ENCODE measurements around the gene B3GNT9. TPM values are rescaled to one million over a fixed set of nuclear protein-coding genes. Genes with fewer than 3 reads are reported as not detected.
"Not testable (repeated sequence)": the region's sequence is repeated elsewhere in the genome, so short reads cannot be mapped to it uniquely, and the experiment has no call there.

B3GNT9 gene
- total and polyA plus RNA-seq, 12 donors, result 2.9 to 52.1 (median 19.6) TPM

- WGBS, 4 donors, result 51 to 64% (median 54%) methylated on average over 2 to 3 of the region's 3 CpGs
- intact Hi-C loops (cut with DNase I), result no loop called here
- Histone ChIP-seq H3K27me3 (no peaks in the 10 kb centered on the region), H3K27ac (no peak overlapping the region), H3K9me3 (replicated peaks in 1 of 3) (no peaks in the 10 kb centered on the region), H3K4me3 (no peak overlapping the region), H3K36me3 (replicated peaks in 1 of 2) (peaks cover 0 to 90% of the 10 kb centered on the region in 2 donors), H3K4me1 (replicated peaks in 1 of 2) (no peaks in the 10 kb centered on the region)
- DNase-seq, result no peak
- no peak for TF ChIP-seq POLR2A (IDR thresholded peaks at IDR 0.05)
- TF ChIP-seq, protein P1, sequence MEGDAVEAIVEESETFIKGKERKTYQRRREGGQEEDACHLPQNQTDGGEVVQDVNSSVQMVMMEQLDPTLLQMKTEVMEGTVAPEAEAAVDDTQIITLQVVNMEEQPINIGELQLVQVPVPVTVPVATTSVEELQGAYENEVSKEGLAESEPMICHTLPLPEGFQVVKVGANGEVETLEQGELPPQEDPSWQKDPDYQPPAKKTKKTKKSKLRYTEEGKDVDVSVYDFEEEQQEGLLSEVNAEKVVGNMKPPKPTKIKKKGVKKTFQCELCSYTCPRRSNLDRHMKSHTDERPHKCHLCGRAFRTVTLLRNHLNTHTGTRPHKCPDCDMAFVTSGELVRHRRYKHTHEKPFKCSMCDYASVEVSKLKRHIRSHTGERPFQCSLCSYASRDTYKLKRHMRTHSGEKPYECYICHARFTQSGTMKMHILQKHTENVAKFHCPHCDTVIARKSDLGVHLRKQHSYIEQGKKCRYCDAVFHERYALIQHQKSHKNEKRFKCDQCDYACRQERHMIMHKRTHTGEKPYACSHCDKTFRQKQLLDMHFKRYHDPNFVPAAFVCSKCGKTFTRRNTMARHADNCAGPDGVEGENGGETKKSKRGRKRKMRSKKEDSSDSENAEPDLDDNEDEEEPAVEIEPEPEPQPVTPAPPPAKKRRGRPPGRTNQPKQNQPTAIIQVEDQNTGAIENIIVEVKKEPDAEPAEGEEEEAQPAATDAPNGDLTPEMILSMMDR (IDR thresholded peaks at IDR 0.05), result no peak
These were observed 13.2 kb downstream of the B3GNT9 start for GRCh38 chr16:67137605-67138004.

DNA sequence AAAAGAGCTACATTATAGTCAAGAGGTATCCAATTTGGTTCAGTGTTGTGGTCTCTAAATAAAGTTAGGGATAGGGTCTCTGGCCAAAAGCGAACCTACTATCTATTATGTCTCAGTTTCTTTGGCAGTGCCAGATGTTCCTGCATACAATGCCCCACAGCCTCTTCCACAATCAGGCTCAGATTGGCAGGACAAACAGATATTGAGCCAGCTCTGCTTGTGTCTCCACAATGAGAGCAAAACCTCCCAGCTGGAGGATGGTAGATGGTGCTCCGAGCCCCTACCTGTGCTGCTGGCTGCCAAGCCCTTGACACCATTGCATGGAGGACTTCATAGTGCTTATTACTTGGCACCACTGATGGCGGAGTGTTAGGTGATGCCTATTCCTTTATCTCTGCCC lies 21.4 kb downstream of the B3GNT9 start:
- Histone ChIP-seq H3K36me3 (replicated peaks in 1 of 2) (peaks cover 0 to 59% of the 10 kb centered on the region in 2 donors), H3K27me3 (no peaks in the 10 kb centered on the region), H3K4me3 (no peak overlapping the region), H3K27ac (no peak overlapping the region), H3K4me1 (replicated peaks in 1 of 2) (no peaks in the 10 kb centered on the region), H3K9me3 (replicated peaks in 1 of 3) (no peaks in the 10 kb centered on the region)
- TF ChIP-seq, protein P1 (IDR thresholded peaks at IDR 0.05), result no peak
- TF ChIP-seq POLR2A (IDR thresholded peaks at IDR 0.05), result no peak
- 85 to 98% (median 95%) methylated on average over 2 to 3 of the region's 3 CpGs for WGBS, 4 donors
- no peak for DNase-seq
- intact Hi-C loops (cut with DNase I), result no loop called here

- Histone ChIP-seq H3K27me3 (no peaks in the 10 kb centered on the region), H3K27ac (no peak overlapping the region), H3K9me3 (replicated peaks in 1 of 3) (no peaks in the 10 kb centered on the region), H3K4me1 (replicated peaks in 1 of 2) (no peaks in the 10 kb centered on the region), H3K4me3 (no peak overlapping the region), H3K36me3 (replicated peaks in 1 of 2) (peaks cover 0 to 59% of the 10 kb centered on the region in 2 donors)
- no peak for TF ChIP-seq POLR2A (IDR thresholded peaks at IDR 0.05)
- TF ChIP-seq, protein P1 (IDR thresholded peaks at IDR 0.05), result no peak
- no peak for DNase-seq
- 92 to 97% (median 95%) methylated on average over 3 of the region's 3 CpGs; no CpG with 5 or more reads in 1 of the 4 donors for WGBS, 4 donors
- intact Hi-C loops (cut with DNase I), result no loop called here
These were observed 21.9 kb downstream of the B3GNT9 start for GRCh38 chr16:67128887-67129286.

DNA sequence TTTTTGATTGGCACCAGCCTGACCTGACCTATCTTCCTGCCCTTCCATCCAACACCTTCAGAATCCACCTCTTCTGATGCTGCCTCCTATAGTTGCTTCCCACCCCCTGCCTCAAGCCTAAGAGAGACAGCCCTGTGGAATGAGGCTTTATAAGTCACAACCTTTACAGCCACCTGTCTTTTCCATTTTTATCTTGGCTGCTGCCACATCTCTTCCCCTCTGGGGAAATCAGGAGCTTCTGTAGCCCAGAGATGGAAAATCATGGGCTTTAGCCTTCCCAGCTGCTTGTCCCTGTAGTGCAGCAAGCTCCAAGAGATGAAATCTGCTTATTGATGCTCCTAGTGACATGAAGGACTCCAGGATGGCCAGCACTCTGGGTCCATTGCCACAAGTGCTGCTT lies 22.4 kb downstream of the B3GNT9 start:
- H3K9me3 ChIP-seq (replicated peaks in 1 of 3), result no peaks in the 10 kb centered on the region
- TF ChIP-seq POLR2A (IDR thresholded peaks at IDR 0.05), result no peak
- TF ChIP-seq, protein P1 (IDR thresholded peaks at IDR 0.05), result no peak
- H3K27ac ChIP-seq, result no peak overlapping the region
- H3K4me3 ChIP-seq, result no peak overlapping the region
- peaks cover 0 to 59% of the 10 kb centered on the region in 2 donors for H3K36me3 ChIP-seq (replicated peaks in 1 of 2)
- intact Hi-C loops (cut with DNase I), result no loop called here
- H3K4me1 ChIP-seq (replicated peaks in 1 of 2), result no peaks in the 10 kb centered on the region
- no peak for DNase-seq
- no peaks in the 10 kb centered on the region for H3K27me3 ChIP-seq

DNA sequence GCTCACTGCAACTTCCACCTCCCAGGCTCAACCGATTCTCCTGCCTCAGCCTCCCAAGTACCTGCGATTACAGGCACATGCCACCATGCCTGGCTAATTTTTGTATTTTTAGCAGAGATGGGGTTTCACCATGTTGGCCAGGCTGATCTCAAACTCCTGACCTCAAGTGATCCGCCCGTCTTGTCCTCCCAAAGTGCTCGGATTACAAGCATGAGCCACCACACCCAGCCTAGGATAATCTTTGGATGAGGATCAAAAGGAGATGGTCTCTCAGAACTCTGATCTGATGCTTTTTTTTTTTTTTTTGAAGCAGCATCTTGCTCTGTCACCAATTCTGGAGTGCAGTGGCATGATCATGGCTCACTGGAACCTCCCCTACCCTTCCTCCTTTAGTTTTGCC lies 28.0 kb downstream of the B3GNT9 start:
- intact Hi-C loops (cut with DNase I); H3K4me1 ChIP-seq (replicated peaks in 1 of 2); DNase-seq; H3K27me3 ChIP-seq; H3K4me3 ChIP-seq; H3K27ac ChIP-seq; H3K9me3 ChIP-seq (replicated peaks in 1 of 3): not testable (repeated sequence)
- 94 to 100% (median 96%) methylated on average over 5 of the region's 5 CpGs for WGBS, 4 donors
- peaks cover 0 to 61% of the 10 kb centered on the region in 2 donors for H3K36me3 ChIP-seq (replicated peaks in 1 of 2)
